HCT116 (cell line): ENCODE data around the gene PRSS27.
"Not testable (repeated sequence)": the region's sequence is repeated elsewhere in the genome, so short reads cannot be mapped to it uniquely, and the experiment has no call there.

Experiments
- CBX3 ChIP-seq: IDR thresholded peaks from 2 replicates; pipeline ENCODE4 v1.6.1; 2012; ENCODE audit warnings: low read depth
- CEBPB ChIP-seq: IDR thresholded peaks from 2 replicates; pipeline ENCODE4 v1.6.1; 2012; ENCODE audit warnings: low read depth
- CTCF ChIP-seq, 3 experiments: fragments of 200-600 bp in 1 of 3; sonication (generic) in 1 of 3; IDR thresholded peaks in 2 of 3; conservative IDR thresholded peaks in 1 of 3; 2 replicates each; pipeline ENCODE4 v1.5.1; 2012 to 2017; ENCODE audit warnings: low read depth in 2 of 3, low read length in 2 of 3, antibody characterized with exemption in 1 of 3, borderline replicate concordance in 1 of 3, control low read depth in 1 of 3, mild to moderate bottlenecking in 1 of 3, mixed read lengths in 1 of 3, mixed run types in 1 of 3, moderate library complexity in 1 of 3; ENCODE audit not compliant: insufficient read depth in 1 of 3
- ELF1 ChIP-seq: IDR thresholded peaks from 2 replicates; pipeline ENCODE4 v1.6.1; 2012; ENCODE audit warnings: low read depth, borderline replicate concordance
- EZH2 ChIP-seq: fragments of 200-600 bp; sonication (generic); IDR thresholded peaks from 2 replicates; pipeline ENCODE4 v1.6.1; 2017; ENCODE audit warnings: antibody characterized with exemption, mixed run types
- JUND ChIP-seq: IDR thresholded peaks from 2 replicates; pipeline ENCODE4 v1.6.1; 2012
- POLR2A ChIP-seq: IDR thresholded peaks from 2 replicates; pipeline ENCODE4 v1.7.0; 2011; ENCODE audit warnings: borderline replicate concordance; ENCODE audit not compliant: insufficient read depth, insufficient read length; ENCODE audit errors: extremely low read depth
- POLR2AphosphoS5 ChIP-seq: IDR thresholded peaks from 2 replicates; pipeline ENCODE4 v1.6.1; 2011; ENCODE audit warnings: mild to moderate bottlenecking, low read depth, low read length, moderate library complexity
- REST ChIP-seq: IDR thresholded peaks from 2 replicates; pipeline ENCODE4 v1.6.1; 2012; ENCODE audit warnings: low read depth
- TCF7L2 ChIP-seq: IDR thresholded peaks from 2 replicates; pipeline ENCODE4 v1.7.0; 2011; ENCODE audit warnings: borderline replicate concordance, inconsistent platforms; ENCODE audit not compliant: insufficient read depth, insufficient read length; ENCODE audit errors: extremely low read depth
- ZNF274 ChIP-seq: fragments of 200-500 bp; sonication (Bioruptor generic); IDR thresholded peaks from 2 replicates; pipeline ENCODE4 v1.6.1; 2014; ENCODE audit warnings: mild to moderate bottlenecking, low read depth, low read length, inconsistent platforms
- TF ChIP-seq, protein P1 (sequence below): IDR thresholded peaks from 2 replicates; pipeline ENCODE4 v1.6.1; 2012

GRCh38 chr16:2680360-2680759 lies 39.7 kb downstream of the PRSS27 start:
- not testable (repeated sequence) for TF ChIP-seq EZH2; CTCF (IDR thresholded peaks at IDR 0.05 in 2 of 3, conservative IDR thresholded peaks at IDR 0.05 in 1 of 3; ENCODE audit: borderline replicate concordance in 1 of 3, insufficient read depth in 1 of 3, low read depth in 2 of 3, low read length in 2 of 3); ZNF274; POLR2A; REST; CEBPB; TCF7L2; POLR2AphosphoS5; CBX3; ELF1
- TF ChIP-seq, protein P1, sequence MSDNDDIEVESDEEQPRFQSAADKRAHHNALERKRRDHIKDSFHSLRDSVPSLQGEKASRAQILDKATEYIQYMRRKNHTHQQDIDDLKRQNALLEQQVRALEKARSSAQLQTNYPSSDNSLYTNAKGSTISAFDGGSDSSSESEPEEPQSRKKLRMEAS, result peak; percentile 65
- TF ChIP-seq JUND, result peak; percentile 26; the same call in 1 of the 2 replicates
